ENCODE results near the gene TRIM44.

The TRIM44 gene

GRCh38 chr11:35791088-35791958 lies 128.7 kb downstream of the TRIM44 start:
- no peak for DNase-seq (ENCODE audit: low spot score)

GRCh38 chr11:35792148-35792845 lies 129.7 kb downstream of the TRIM44 start:
- no peak for DNase-seq (ENCODE audit: low spot score)

- DNase-seq (ENCODE audit: low spot score): no peak
Observed at GRCh38 chr11:35792846-35793192, 130.2 kb downstream of the TRIM44 start.

GRCh38 chr11:35794333-35794732 lies 131.8 kb downstream of the TRIM44 start:
- DNase-seq (ENCODE audit: low spot score): no peak

GRCh38 chr11:35794850-35795249 lies 132.3 kb downstream of the TRIM44 start:
- peak; percentile 54 for DNase-seq (ENCODE audit: low spot score)

- no peak for DNase-seq (ENCODE audit: low spot score)
Observed at GRCh38 chr11:35796562-35796961, 134.0 kb downstream of the TRIM44 start.

- no peak for DNase-seq (ENCODE audit: low spot score)
Observed at GRCh38 chr11:35798423-35798822, 135.8 kb downstream of the TRIM44 start.

GRCh38 chr11:35798983-35799382 lies 136.4 kb downstream of the TRIM44 start:
- no peak for DNase-seq (ENCODE audit: low spot score)

GRCh38 chr11:35799655-35800054 lies 137.1 kb downstream of the TRIM44 start:
- no peak for DNase-seq (ENCODE audit: low spot score)

- peak; percentile 17 for DNase-seq (ENCODE audit: low spot score)
Observed at GRCh38 chr11:35800970-35801953, 138.7 kb downstream of the TRIM44 start.

- DNase-seq (ENCODE audit: low spot score): no peak
Observed at GRCh38 chr11:35802221-35802620, 139.6 kb downstream of the TRIM44 start.

- no peak for DNase-seq (ENCODE audit: low spot score)
Observed at GRCh38 chr11:35802672-35803071, 140.1 kb downstream of the TRIM44 start.

GRCh38 chr11:35803115-35803514 lies 140.5 kb downstream of the TRIM44 start:
- DNase-seq (ENCODE audit: low spot score): no peak

GRCh38 chr11:35804451-35805040 lies 142.0 kb downstream of the TRIM44 start:
- no peak for DNase-seq (ENCODE audit: low spot score)

- DNase-seq (ENCODE audit: low spot score): no peak
Observed at GRCh38 chr11:35809561-35809960, 147.0 kb downstream of the TRIM44 start.

GRCh38 chr11:35810045-35810645 lies 147.6 kb downstream of the TRIM44 start:
- DNase-seq (ENCODE audit: low spot score): no peak

GRCh38 chr11:35811783-35812182 lies 149.2 kb downstream of the TRIM44 start:
- DNase-seq (ENCODE audit: low spot score): no peak

- DNase-seq (ENCODE audit: low spot score): no peak
Observed at GRCh38 chr11:35812828-35813227, 150.3 kb downstream of the TRIM44 start.

GRCh38 chr11:35814081-35814695 lies 151.6 kb downstream of the TRIM44 start:
- no peak for DNase-seq (ENCODE audit: low spot score)

GRCh38 chr11:35814720-35815305 lies 152.2 kb downstream of the TRIM44 start:
- DNase-seq (ENCODE audit: low spot score): no peak
